GM18507 (cell line): ENCODE data around the gene SFTPB.
A peak's percentile ranks its signal among the peaks of the same experiment; 100 is the strongest.
"Not testable (repeated sequence)": the region's sequence is repeated elsewhere in the genome, so short reads cannot be mapped to it uniquely, and the experiment has no call there.

ENCODE experiments used
- DNase-seq: peaks from one replicate; pipeline ENCODE4 v3.0.0; 2011; ENCODE audit warnings: low read depth; ENCODE audit not compliant: insufficient read length; ENCODE audit errors: extremely low spot score
- FAIRE-seq: peaks from 2 replicates; lab custom pipeline; 2011; peaks lifted over from hg19 to GRCh38; lab: Jason Lieb, UNC

Gene SFTPB

DNA sequence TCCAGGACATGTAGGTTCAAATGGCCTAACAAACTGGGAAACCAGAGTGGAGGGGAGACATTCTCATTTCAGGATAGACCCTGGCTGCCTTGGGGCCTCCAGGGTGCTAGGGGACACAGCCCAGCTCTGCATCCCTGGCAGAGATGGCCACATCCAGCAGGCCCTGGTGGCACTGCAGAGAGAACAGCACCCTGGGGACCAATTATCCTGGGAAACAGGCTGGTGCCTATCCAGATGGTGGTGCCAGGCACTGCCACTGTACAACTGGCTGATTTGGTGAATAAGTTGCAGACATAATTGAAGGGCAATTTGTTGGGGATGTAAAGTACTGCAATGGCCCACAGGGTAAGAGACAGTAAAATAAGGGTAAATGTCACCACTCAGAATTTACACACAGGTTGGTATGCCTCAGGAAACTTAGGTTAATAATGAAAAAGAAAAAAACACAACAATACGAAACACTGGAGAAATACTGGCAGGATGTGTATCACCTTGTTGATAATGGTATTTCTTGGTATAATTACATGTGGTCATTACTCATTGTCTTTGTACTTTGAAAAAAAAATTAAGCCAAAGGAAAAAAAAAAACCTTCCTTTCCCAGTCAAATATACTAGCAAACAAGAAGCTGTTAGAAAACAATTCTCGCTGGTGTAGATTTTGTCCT, 12.8 kb upstream of the SFTPB start:
- no peak for DNase-seq
- FAIRE-seq = no peak

DNA sequence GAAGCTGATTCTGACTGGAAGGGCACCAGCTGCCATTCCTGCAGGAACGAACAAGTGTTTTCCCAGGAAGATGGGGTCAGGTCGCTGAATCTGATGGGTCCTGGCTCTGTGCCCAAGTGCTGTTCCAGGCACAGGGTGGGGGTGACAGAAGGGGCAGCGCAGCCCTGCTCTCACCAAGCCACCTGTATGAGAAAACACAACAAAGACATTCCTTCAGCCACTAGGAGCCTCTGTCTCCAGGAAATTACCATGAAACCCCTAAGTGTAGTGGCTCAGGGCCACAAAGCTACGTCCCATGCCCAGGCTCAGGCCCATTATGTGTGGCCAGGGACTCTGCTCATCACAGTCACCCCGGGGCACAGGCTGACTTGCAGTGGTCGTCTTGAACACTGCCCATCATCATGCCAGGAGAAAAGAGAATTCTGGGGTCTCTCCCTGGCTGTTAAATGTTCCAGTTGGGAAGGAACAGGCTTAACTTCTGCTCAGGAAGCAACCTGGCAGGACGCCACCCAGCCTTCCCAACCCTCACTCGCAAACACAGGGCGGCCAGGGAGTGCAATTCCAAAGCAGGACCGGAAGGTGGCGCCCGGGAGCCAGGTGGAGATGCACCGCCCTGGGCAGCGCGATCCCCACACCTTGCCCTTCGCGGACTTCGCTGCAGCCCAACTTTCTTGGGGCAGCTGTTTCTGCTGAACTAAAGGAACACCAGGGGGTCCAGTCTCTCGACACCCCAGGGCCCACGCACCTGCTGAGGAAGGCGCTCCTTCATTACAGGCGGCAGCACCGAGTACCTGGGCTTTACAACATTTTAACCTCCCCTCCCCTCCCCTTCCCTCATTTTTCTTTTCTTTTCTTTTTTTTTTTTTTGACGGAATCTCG, 11.0 kb upstream of the SFTPB start:
- FAIRE-seq (peak; percentile 59), DNase-seq (peak; percentile 73)

DNA sequence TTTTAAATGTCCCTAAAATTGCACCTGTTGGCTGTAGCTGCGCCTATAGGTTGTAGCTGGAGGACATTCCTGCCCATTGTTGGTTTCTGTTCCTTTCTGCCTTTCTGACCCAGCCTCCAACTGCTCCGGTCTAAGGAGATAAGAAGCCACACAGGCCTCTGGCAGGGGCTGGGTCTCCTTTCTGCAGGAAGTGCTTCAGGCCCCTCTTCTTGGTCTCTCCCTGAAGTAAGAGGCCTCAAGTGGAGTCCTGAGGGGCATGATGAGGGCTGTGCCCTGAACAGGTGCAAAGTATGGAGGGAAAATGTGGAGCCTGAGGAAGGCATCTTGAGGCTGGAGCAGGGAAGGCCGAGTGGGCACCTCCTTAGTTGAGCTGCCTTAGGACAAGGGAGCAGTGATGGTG, 10.4 kb upstream of the SFTPB start:
- no peak for FAIRE-seq
- DNase-seq = no peak

DNA sequence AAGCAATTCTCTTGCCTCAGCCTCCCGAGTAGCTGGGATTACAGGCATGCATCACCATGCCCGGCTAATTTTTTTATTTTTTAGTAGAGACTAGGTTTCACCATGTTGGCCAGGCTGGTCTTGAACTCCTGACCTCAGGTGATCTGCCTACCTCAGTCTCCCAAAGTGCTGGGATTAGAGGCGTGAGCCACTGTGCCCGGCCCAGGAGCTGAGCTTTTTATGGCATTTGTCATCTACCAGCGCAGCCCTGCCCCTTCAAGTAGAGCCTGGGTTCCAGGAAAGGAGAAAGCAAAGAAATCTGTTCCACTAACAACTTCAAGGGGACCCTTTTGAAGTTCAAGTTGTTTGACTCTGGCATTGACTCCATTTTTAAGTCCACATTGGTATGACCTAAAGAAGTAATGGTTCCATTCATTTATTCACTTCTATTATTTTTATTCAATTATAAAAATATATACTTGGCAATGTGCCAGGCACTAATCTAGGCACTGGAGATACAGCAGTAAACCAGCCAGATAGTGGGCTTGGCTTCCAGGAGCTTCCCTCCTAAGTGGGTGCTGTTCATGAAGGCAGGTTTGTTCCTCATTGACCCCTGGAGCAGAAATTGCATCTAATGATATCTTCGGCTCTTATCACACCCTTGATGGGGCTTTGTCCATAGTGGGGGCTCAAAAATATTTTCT, 8.0 kb upstream of the SFTPB start:
- FAIRE-seq = no peak
- no peak for DNase-seq

DNA sequence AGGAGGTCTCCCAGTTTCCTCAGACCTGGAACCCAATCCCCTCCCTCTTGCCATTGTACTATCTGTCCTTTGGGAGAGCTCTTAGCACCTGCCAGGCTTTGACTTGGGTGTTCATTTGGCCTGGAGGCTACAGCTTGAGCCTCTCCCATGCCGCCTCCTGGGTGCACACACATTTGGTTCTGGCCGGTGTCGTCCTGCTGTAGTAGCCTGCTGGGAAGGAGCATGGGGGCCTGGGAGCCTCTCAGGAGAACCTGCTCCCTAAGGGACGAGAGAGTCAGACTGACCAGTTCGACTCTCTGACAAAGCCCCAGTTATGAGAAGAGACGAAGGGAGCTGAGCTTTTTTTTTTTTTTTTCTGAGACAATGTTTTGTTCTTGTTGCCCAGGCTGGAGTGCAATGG, 7.4 kb upstream of the SFTPB start:
- DNase-seq (no peak), FAIRE-seq (no peak)

DNA sequence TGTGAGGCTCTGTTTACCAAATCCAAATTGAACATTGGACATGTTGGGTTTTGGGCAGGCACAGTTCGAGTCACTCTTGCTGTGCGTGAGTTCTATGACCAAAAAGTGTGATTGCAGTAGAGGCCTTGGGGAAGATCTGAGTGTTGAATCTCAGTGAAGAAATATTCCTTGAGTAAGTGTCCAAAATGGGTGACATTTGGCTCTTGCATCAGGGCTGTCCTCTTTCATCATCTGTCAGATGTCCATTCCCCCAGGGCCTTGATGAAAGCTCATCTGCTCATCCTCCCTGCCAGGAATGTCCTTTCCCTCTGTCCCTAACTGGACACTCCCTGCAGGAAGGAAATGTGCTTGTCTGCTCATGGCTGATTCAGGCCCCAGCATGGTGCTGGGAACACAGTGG, 6.4 kb upstream of the SFTPB start:
- DNase-seq = no peak
- no peak for FAIRE-seq

DNA sequence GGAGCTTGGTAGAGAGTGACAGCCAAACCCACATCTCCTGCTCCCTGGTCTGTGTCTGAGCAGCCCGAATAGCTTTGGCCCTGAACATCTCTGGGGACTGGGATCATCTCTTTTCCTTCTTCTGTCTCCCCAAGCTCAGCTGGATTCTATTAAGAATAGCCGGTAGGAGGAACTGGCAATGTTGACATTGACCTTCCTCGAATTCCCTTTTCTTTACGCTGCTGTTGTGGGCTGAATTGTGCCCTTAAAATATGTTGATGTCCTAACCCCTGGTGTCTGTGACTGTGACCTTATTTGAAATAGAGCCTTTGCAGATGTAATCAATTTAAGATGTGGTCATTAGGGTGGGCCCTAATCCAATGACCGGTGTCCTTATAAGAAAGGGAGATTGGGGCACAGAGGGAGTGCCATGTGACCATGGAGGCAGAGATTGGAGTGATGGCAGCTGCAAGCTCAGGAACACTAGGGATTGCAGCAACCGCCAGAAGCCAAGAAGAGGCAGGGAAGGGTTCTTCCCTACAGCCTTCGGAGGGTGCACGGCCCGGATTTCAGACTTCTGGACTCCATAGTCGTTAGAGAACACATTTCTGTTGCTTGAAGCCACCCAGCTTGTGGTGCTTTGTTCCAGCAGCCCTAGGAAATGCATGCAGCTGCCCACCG, 5.8 kb upstream of the SFTPB start:
- DNase-seq = no peak
- no peak for FAIRE-seq

DNA sequence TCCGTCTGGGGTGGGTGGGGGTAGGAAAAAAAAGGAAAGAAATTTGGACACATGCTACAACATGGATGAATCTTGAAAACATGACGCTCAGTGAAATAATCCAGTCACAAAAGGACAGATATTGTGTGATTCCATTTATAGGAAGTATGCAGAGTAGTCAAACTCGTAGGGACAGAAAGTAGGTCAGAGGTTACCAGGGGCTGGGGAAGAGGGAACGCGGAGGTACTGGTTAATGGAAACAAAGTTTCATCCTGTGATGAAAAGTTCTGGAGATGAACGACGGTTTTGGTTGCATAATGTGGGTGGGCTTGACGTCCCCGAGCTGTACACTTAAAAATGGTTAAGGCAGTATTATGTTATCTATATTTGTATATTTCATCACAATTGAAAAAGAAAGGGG, 4.5 kb upstream of the SFTPB start:
- no peak for FAIRE-seq
- DNase-seq = no peak

DNA sequence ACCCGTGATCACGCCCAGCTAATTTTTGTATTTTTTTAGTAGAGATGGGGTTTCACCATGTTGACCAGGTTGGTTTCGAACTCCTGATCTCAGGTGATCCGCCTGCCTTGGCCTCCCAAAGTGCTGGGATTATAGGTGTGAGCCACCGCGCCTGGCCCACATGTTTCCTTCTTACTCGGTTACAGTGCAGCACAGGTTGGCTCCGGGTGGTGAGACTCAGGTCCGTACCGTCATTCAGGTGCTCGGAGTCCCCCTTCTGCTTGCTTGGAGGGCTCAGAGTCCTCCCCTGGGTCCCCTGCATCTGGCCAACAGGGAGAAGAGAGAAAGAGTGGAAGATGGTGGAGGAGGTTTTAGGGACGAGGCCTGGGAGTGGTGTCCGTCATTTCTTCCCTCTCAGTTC, 2.4 kb upstream of the SFTPB start:
- not testable (repeated sequence) for FAIRE-seq, DNase-seq

DNA sequence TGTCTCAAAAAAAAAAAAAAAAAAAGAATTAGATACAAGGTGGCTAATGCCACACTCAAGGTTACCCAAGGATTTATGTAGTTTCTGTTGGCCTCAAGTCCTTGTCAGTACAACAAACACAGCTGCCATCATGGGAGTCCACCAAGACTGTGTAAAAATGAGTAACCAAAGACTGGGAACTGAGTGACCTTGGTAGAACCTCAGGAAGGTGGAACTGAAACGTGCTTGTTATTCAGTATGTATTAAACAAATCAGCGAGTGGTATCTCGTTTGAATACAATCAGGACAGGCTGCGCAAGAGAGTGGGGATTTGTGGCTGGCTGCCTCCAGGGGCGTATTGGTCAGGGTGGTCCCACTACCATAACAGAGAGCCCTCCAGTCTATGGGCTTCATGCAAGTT, 1.6 kb upstream of the SFTPB start:
- peak; percentile 70 for FAIRE-seq
- DNase-seq = no peak

DNA sequence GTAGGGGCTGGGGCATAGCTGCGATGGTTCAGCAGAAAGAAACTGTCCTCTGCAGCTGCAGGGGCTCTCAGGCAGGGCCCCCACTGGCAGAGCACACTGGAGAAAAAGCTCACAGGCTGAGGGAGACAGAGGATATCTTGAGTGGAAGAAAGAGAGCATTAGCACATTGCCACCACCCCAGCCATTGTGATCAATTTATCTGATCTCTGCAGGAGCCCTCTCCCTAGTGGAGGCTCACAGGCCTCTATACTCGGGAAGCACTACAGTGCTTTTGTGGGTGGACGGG, 801 bp upstream of the SFTPB start:
- FAIRE-seq = no peak
- DNase-seq = no peak

DNA sequence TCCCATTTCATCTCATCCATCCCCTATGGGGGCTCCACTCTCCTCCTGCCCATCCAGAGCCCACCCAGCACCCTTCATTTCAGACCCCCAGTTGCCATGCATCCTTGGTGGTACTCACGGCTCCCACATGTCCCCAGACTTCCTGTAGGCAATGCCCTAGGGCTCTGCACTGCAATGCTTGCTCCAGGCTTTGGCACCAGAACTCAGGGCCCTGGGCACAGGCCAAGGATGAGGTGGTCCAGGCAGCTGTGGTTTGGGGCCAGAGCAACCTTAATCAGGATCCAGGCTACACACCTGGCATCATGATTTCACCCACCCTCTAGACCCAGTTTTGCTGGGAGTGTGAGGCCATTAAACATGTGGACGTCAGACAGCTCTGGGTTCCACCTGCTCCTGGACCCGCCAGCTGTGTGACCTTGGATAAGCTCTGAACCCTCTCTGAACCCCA, 414 bp downstream of the SFTPB start:
- no peak for FAIRE-seq

DNA sequence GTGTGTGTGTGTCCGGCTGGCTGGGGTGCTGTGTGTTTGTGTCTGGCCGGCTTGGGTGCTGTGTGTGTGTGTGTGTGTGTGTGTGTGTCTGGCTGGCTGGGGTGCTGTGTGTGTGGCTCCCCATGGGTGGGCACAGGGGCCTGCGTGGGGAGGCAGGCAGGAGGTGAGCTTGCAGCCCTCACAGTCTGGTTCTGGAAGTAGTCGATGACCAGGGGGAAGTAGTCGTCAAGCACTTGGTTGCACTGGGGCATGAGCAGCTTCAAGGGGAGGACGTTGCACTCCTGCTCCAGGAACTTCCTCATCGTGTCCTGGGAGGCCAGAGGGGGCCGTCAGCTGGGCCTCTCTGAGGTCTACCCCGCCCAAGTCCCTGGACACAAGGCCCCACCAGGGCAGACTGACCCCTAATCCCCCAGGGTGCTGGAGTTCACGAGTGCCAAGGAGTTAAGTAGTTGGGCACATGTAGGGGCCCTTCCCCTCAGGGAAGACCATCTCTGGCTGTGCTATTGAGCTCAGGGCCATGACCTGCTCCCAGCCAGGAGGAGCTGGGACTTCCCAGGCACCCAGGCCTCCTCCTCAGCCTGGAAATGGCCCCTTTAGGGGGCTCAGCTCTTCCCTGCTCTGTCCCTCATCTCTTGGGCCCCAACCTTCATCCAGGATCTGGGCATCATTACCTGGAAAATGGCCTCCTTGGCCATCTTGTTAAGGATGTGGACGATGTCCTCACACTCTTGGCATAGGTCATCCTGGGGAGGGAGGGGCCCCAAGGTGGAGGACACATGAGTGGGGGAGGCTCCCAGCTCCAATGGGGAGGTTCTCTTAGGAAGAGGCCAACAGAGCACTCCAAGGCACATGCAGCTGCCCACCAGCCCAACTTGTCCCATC, 1.3 kb downstream of the SFTPB start:
- no peak for DNase-seq
- FAIRE-seq = no peak

More for the DNA sequence above, 414 bp downstream of the SFTPB start:
- DNase-seq = no peak

DNA sequence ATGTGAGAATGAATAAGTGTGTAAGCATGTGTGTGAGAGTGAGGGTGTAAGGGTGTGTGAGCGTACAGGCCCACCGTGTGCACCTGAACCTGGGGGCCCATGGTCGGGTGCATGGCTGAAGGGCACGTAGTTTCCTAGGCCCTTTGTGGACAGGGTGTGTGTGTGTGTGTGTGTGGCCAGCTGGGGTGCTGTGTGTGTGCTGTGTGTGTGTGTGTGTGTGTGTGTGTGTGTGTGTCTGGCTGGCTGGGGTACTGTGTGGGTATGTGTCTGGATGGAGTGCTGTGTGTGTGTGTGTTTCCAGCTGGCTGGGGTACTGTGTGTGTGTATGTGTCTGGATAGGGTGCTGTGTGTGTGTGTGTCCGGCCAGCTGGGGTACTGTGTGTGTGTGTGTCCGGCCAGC, 2.0 kb downstream of the SFTPB start:
- DNase-seq = no peak

DNA sequence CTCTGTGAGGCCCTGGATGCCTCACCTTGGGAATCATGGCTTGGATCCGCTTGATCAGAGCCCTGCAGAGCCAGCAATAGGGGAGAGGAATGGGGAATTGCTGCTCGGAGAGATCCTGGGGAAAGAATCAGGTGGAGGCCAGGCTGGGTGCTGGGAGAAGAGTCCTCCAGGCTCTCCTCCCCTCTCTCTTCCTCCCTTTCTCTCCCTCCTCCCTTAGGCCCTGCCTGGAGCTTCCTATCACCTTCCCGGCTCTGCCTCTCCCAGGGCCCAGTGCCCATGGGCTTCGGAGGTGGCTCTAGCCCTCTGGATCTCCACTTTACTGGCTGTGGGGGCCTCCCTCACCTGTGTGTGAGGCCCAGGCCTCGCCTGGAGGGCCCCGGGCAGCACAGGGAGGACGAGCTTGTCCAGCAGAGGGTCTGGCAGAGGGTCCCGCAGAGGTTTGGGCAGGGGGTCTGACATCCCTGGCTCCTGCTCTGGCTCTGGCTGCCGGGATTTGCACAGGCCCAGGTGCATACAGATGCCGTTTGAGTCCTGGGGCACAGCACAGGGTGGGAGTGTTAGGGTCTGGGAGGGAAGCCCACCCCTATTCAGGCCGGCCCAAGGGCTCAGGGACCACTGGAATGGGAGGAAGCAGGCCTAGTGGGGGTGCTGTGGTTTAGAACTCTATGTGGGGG, 2.6 kb downstream of the SFTPB start:
- no peak for FAIRE-seq
- DNase-seq = no peak

More for the DNA sequence above, 2.0 kb downstream of the SFTPB start:
- no peak for FAIRE-seq

DNA sequence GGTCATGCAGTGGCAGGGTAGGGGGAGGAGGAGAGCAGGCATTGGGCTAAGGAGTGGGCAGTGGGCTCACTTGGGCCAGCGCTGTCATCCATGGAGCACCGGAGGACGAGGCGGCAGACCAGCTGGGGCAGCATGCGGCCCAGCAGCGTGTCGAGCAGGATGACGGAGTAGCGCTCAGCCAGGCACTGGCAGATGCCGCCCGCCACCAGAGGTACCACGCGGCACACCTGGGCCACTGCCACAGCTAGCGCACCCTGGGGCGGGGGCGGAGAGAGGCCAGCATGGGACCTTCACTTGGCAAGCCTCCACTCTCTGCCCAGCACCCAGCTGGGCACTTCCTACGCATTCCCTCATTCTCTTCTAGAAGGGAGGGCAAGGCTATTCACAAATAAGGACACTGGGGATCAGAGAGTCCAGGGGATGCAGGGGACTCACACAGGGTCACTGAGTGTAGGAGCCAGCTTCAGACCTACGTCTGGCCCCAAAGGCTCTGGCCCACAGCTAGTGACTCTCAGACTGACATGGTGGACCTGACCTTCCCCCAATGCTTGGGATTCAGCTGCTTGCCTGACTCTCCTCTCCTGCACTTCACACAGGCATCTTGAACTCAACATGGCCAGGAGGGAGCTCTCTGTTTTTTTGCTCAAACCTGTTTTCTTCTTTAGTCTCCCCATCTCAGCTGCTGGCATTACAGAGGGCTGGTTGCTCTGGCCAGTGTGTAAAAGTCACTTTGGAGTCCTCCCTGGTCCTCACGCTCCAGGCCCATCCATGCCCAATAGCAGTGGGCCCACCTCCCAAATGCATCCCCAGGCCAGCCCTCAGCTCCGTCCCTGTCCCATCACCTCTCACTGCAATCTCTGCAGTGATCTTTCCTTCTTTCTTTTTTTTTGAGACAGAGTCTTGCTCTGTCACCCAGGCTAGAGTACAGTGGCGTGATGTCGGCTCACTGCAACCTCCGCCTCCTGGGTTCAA, 4.1 kb downstream of the SFTPB start:
- DNase-seq (no peak), FAIRE-seq (no peak)

DNA sequence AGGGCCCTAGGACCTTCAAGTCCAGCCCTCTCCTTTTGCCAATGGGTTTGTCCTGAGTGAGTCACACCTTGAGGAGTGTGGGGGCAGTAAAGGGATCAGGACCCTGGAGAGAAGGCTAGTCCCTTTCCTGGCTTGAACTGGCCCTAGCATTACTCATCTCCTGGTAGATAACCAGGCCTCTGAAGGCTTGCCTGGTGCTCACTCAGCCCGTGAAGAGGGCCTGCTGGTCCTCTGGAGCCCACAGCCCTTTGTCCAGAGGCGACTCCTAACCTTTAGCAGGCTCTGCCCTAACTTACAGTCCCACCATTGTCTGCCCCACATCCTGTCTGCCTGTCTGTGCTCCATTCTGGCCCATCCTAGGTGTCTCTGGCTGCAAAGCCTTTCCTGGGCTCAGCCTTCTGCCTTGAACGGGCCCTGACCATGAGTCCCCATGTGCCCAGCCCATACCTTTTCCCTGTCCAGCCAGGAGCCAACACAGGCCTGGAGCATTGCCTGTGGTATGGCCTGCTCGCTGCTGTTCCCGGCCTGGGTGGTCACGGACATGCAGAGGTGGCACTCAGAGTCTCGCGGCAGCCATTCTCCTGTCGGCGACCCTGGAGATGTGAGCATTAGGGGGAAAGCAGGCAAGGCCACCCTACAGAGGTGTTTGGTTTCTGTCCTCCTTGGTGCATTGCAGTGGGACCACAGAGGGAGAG, 5.0 kb downstream of the SFTPB start:
- DNase-seq (no peak), FAIRE-seq (no peak)
